Inflammatory macrophage (primary cell): ENCODE results near the gene CDHR3.

Source experiments
- DNase-seq, 2 donors: peaks; one replicate each; pipeline ENCODE4 v3.0.0-alpha.2; 2020 to 2022

The CDHR3 gene

DNA sequence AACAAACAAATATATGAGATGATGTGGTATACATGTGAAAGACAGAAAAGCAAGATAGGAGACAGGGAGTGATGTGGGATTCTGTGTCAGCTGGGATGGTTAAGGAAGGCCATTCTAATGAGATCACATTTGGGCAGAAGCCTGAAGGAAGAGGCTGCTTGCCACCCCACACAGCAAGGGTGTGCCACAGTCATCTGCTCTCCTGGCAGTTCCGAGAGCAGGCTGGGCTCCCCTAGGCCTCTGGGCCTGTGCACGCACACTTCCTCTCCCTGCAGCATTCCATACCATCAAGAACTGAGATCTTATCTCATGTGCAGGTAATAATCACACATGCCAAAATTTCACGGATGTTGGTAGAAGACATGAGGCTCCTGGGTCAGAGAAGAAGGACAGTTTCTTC lies 105.9 kb downstream of the CDHR3 start:
- no peak for DNase-seq

DNA sequence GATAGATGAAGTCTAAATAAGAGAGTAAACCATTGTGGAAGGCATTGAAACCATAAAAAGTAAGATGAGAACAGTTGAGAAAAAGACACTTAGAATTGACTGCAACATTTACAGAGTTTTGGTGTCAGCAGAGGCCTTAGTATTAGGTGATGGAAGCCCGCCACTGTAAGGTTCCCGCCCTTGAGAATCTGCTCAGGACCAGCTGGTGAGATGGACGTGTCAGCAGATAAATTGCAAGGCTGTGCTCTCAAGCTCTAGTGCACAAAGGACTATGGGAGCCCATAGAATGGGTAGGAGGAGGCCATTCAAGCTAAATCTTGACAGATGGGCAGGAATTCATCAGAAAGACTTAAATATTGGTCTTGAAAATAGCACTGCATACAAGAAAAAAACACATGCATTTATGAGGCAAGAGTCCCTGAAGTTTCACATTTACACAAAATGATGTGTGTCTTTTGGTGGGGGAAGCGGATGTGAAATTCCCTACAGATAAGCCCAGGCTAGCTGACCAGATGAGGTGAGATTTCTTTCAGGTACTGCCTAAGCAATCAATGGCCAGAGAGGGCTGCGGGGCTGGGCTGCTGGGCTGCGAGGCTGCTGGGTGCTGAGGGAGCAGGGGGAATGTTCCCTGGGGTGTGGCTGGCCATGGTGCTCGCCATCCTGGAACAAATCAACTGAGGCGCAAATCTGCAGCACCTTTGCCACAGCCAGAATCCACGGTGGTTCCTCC lies 106.6 kb downstream of the CDHR3 start:
- no peak for DNase-seq

GRCh38 chr7:106070201-106070551 lies 107.1 kb downstream of the CDHR3 start:
- no peak for DNase-seq

DNA sequence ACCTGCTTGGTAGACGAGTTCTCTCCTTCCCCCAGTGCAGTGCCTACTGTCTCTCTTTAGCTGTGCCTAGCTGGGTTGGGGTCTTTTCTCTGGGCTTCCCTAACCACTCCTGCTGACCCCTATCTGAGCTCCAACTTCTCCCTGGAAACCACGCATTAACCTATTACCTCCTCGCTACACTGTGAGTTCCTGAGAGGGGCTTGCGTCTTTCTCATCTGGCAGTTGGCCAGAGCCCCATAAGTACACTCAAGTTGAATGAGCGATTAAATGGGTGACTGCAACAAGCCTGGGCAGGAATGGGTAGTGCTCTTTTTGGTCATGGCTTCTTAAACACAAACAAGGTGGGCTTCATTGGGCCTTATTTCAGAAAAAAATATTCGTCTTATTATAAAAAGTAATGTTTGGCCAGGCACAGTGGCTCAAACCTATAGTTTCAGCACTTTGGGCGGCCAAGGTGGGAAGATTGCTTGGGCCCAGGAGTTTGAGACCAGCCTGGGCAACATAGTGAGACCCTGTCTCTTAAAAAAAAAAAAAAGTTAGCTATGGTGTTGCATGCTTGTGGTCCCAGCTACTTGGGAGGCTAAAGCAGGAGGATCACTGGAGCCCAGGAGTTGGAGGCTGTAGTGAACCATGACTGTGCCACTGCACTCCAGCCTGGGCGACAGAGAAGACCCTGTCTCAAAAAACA lies 107.6 kb downstream of the CDHR3 start:
- DNase-seq = no peak

- peak; percentile 43 to 69 for DNase-seq
Observed at GRCh38 chr7:106071356-106071998, 108.4 kb downstream of the CDHR3 start.

GRCh38 chr7:106071999-106072714 lies 109.1 kb downstream of the CDHR3 start:
- no peak for DNase-seq

DNA sequence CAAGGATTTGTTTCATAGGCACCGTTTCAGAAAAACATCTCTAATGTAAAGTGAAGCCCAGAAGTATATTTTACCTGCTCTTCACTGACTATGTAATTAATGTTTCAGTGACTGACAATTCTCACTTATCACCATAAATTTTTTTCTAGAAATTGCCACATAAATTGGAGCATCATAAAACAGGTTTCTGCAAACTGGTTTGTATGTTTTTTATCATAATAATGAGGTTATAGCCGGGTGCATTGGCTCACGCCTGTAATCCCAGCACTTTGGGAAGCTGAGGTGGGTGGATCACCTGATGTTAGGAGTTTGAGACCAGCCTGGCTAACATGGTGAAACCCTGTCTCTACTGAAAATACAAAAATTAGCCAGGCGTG lies 109.6 kb downstream of the CDHR3 start:
- no peak for DNase-seq

DNA sequence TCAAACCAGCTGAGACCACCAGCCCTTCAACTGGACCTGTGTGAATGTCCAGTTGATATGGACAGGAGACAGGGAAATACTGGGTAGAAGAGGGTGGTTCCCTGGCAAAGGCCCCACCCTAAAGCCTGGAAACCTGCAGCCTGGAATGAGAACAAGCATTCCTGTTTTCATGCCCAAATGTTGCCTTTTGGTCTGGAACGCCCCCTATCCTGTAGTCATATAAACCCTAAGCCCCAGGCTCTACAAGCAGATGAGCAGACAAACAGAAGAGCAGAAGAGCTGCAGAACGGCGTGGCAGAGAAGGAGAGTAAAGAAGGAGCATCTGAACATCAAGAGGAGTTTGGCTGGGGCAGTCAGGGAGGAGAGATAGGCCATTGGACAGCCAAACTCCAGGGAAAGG lies 110.6 kb downstream of the CDHR3 start:
- no peak for DNase-seq

GRCh38 chr7:106074257-106074656 lies 111.2 kb downstream of the CDHR3 start:
- no peak for DNase-seq

GRCh38 chr7:106075937-106076336 lies 112.9 kb downstream of the CDHR3 start:
- no peak for DNase-seq

DNA sequence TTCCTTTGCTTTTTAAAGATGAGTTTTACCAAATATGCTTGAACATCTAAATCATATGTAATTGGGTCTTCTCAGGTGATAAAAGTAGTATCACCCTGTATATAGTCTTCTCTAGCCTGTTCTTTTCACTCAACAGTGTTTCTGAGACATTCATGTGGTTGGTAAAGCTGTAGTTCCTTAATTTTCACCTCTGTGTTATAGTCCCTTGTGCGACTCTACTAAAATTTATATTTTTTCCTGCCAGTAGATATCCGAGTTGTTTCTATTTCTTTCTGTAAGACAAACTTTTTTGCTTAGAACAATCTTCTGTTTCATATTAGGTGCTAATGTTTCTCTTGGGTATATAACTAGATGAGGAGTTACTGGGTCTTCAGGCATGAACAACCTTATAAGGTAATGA lies 113.5 kb downstream of the CDHR3 start:
- DNase-seq = no peak

DNA sequence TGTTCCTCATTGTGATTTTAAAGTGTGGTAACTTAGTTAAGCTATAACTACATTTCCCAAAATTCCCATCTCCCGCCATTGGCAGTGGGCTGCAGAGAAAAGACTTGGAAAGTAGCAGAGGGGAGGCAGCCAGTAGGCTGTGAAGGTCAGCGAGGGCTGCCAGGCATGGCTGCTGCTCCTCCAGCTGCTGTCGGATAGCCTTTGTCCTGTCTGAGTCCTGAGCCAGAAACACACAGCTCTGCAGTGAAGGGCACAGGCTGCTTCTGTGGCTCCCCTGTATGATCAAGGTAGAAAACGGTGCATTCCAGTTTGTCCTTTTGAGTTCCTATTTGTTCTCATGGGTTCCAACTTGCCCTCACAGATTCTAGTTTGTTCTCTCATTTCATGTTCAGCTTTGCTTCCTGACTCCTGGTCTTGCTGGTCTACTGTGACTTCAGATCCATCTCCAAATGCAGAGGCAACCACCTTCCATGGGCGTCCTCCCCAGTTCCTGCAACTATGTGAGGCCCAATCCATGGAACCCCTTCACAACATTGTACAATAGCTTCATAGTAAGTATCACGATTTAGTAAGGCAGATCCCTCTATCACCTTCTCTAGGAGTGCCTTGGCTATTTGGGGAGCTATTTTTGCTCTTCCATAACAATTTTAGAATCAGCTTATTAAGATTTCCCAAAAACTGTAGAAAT lies 117.4 kb downstream of the CDHR3 start:
- no peak for DNase-seq

- no peak for DNase-seq
Observed at GRCh38 chr7:106082087-106082854, 119.2 kb downstream of the CDHR3 start.
